Measurements from ENCODE around the gene PTGES. TPM values are rescaled to one million over a fixed set of nuclear protein-coding genes. Genes with fewer than 3 reads are reported as not detected.
A peak's percentile ranks its signal among the peaks of the same experiment; 100 is the strongest.

PTGES gene
- total and polyA plus RNA-seq, 9 of the 15 experiments (the other 6 are each of a cell fraction or from before 2014, with no cell fraction given), result 0.13 TPM; not detected in 8

GRCh38 chr9:129712634-129713401 lies 40.0 kb downstream of the PTGES start:
- 55% methylated on average over 26 of the region's 26 CpGs for WGBS (ENCODE audit: insufficient coverage, low coverage, missing lambda C conversion rate)
- intact Hi-C loops (cut with micrococcal nuclease), result no loop called here
- no peak for TF ChIP-seq SMC3 (conservative IDR thresholded peaks at IDR 0.05; ENCODE audit: insufficient read depth, low read depth, low read length)
- TF ChIP-seq POU5F1 (IDR thresholded peaks at IDR 0.05; ENCODE audit: borderline replicate concordance, low read depth, low read length, partially characterized antibody), result no peak
- no peak for TF ChIP-seq UBTF (IDR thresholded peaks at IDR 0.05; ENCODE audit: borderline replicate concordance in 1 of 2, low read depth in 2 of 2, low read length in 2 of 2)
- TF ChIP-seq NR1H2 (CRISPR knock-in tag; IDR thresholded peaks at IDR 0.05), result no peak
- TF ChIP-seq XRCC4 (IDR thresholded peaks at IDR 0.05; ENCODE audit: extremely low read depth, insufficient read depth, insufficient read length), result no peak
- TF ChIP-seq RAD21 (CRISPR knock-in tag; conservative IDR thresholded peaks at IDR 0.05 in 1 of 2, IDR thresholded peaks at IDR 0.05 in 1 of 2), result no peak
- TF ChIP-seq ZNF175 (CRISPR knock-in tag; IDR thresholded peaks at IDR 0.05; ENCODE audit: low read depth), result no peak
- no peak for TF ChIP-seq GABPB1 (CRISPR knock-in tag; IDR thresholded peaks at IDR 0.05)
- TF ChIP-seq ZNF445 (CRISPR knock-in tag; IDR thresholded peaks at IDR 0.05; ENCODE audit: low read depth), result no peak
- no peak for TF ChIP-seq ZBTB17 (CRISPR knock-in tag; IDR thresholded peaks at IDR 0.05)
- no peak for TF ChIP-seq ZNF280B (CRISPR knock-in tag; IDR thresholded peaks at IDR 0.05)
- TF ChIP-seq ZNF699 (CRISPR knock-in tag; IDR thresholded peaks at IDR 0.05; ENCODE audit: insufficient replicate concordance), result no peak

More at GRCh38 chr9:129712634-129713401, 40.0 kb downstream of the PTGES start:
- Histone ChIP-seq H3K27ac (ENCODE audit: extremely low read depth, low read depth, low read length) (no peak overlapping the region), H3K27me3 (ENCODE audit: control insufficient read depth in 2 of 2, insufficient read depth in 2 of 2, low read length in 2 of 2) (peaks cover 5 to 8% of the 10 kb centered on the region in 2 experiments; a peak in 4 of 5 replicates), H3K9me1 (ENCODE audit: control insufficient read depth, insufficient read depth, low read length) (no peaks in the 10 kb centered on the region), H2AFZ (ENCODE audit: low read depth, low read length) (peak overlapping the region; percentile 32; the same call in 1 of the 2 replicates), H3K9ac (ENCODE audit: insufficient read depth in 1 of 2, low read depth in 2 of 2, low read length in 2 of 2) (no peak overlapping the region), H3K4me3 (no peak overlapping the region), H3K36me3 (ENCODE audit: control insufficient read depth, insufficient read depth, low read length) (no peaks in the 10 kb centered on the region), H3K9me3 (replicated peaks; ENCODE audit: control insufficient read depth, insufficient read depth, low read depth, low read length) (no peaks in the 10 kb centered on the region), H3K4me2 (ENCODE audit: insufficient read depth, low read length) (no peak overlapping the region), H3K79me2 (ENCODE audit: control insufficient read depth, insufficient read depth, low read length) (no peaks in the 10 kb centered on the region), H3K4me1 (replicated peaks in 1 of 2; ENCODE audit: control insufficient read depth in 2 of 2, insufficient read depth in 2 of 2, low read length in 2 of 2) (peaks cover 0 to 28% of the 10 kb centered on the region in 2 experiments; a peak in 4 of 5 replicates), H4K20me1 (replicated peaks; ENCODE audit: control insufficient read depth, insufficient read depth, low read length) (no peaks in the 10 kb centered on the region)
- no peak for DNase-seq (ENCODE audit: extremely low read depth in 1 of 4, low spot score in 3 of 4)
- no peak; the same call in 2 of the 3 replicates for ATAC-seq
- BruUV-seq (replicated peaks), result no TSS peak
- POLR2A ChIA-PET, result interaction anchor here (0.6 to 1.2 kb wide), 2 partner anchors 15 to 73 kb away, joined by 3 read pairs; no protein-coding TSS in a partner anchor
- CTCF ChIA-PET (ENCODE audit: low intra/inter-chr PET ratio), result no interaction called here
- in situ Hi-C loops (cut with MboI), result no loop called here
- FAIRE-seq, result no peak
